Activated B cell treated with CpG ODN at 0.5 μM for 24 hours (primary cell): ENCODE data around the gene PRR15L. TPM values are rescaled to one million over a fixed set of nuclear protein-coding genes. Genes with fewer than 3 reads are reported as not detected.
"Not testable (repeated sequence)": the region's sequence is repeated elsewhere in the genome, so short reads cannot be mapped to it uniquely, and the experiment has no call there.

Source experiments
- ATAC-seq: fragments of 200-7000 bp; cut with Tn5 transposase; one replicate; pipeline ENCODE4 v1.10.0; 2021; ENCODE audit warnings: low read depth, mild to moderate bottlenecking, moderate library complexity
- CTCF ChIA-PET: fragments of 350-600 bp; sonication (Branson Sonifier 250); formaldehyde crosslinking; loops from one replicate; lab custom pipeline; 2021; ENCODE audit warnings: antibody characterized with exemption; lab: Charles Lee
- POLR2A ChIA-PET: fragments of 350-600 bp; sonication (Branson Sonifier 250); formaldehyde crosslinking; loops from one replicate; lab custom pipeline; 2021; ENCODE audit warnings: antibody characterized with exemption; lab: Charles Lee
- DNase-seq: peaks from one replicate; pipeline ENCODE4 v3.0.0; 2022
- H3K27ac Mint-ChIP-seq: one replicate; pipeline ENCODE4 v1.8.0; 2020; ENCODE audit warnings: mixed read lengths
- H3K27me3 Mint-ChIP-seq: one replicate; pipeline ENCODE4 v1.8.0; 2021; ENCODE audit warnings: mixed read lengths
- H3K36me3 Mint-ChIP-seq: one replicate; pipeline ENCODE4 v1.8.0; 2021; ENCODE audit warnings: low read depth, mixed read lengths
- H3K4me1 Mint-ChIP-seq: one replicate; pipeline ENCODE4 v1.8.0; 2021; ENCODE audit warnings: mixed read lengths
- H3K4me3 Mint-ChIP-seq: one replicate; pipeline ENCODE4 v1.8.0; 2020; ENCODE audit warnings: mild to moderate bottlenecking, mixed read lengths
- H3K9me3 Mint-ChIP-seq: one replicate; pipeline ENCODE4 v1.8.0; 2020; ENCODE audit warnings: mixed read lengths
- CTCF ChIP-seq: fragments of 200-600 bp; IDR thresholded peaks from one replicate; pipeline ENCODE4 v1.8.0; 2022; ENCODE audit warnings: antibody characterized with exemption, mild to moderate bottlenecking
- intact Hi-C: fragments of 100-400 bp; cut with micrococcal nuclease; formaldehyde crosslinking; loops from one replicate; pipeline ENCODE4 v1.15.1; 2024
- total RNA-seq: library from RNA; stranded (reverse); gene quantifications from 2 replicates; pipeline ENCODE4 v1.2.3, GENCODE V29; 2022

Gene PRR15L
- total RNA-seq, 1 donor from 2014 or later: not detected

- Mint-ChIP-seq H3K9me3 (no peaks in the 10 kb centered on the region), H3K36me3 (peaks cover 71% of the 10 kb centered on the region), H3K4me1 (no peaks in the 10 kb centered on the region), H3K27ac (no peak overlapping the region), H3K4me3 (no peak overlapping the region), H3K27me3 (no peaks in the 10 kb centered on the region)
- intact Hi-C loops: no loop called here
- TF ChIP-seq CTCF: no peak
- no peak for DNase-seq
- ATAC-seq: no peak
- ChIA-PET CTCF (no interaction called here), POLR2A (no interaction called here)
These were observed 29.3 kb downstream of the PRR15L start for GRCh38 chr17:47928415-47928814.

- TF ChIP-seq CTCF: no peak
- Mint-ChIP-seq H3K4me3 (no peak overlapping the region), H3K36me3 (peaks cover 76% of the 10 kb centered on the region), H3K4me1 (no peaks in the 10 kb centered on the region), H3K27ac (no peak overlapping the region), H3K27me3 (no peaks in the 10 kb centered on the region), H3K9me3 (no peaks in the 10 kb centered on the region)
- intact Hi-C loops: no loop called here
- no peak for ATAC-seq
- CTCF ChIA-PET: no interaction called here
- no peak for DNase-seq
- POLR2A ChIA-PET: no interaction called here
These were observed 29.8 kb downstream of the PRR15L start for GRCh38 chr17:47927821-47928400.

- H3K27ac Mint-ChIP-seq: no peak overlapping the region
- POLR2A ChIA-PET: no interaction called here
- CTCF ChIA-PET: interaction anchor here (1.0 to 1.7 kb wide), 2 partner anchors 21 to 25 kb away, joined by 3 to 4 read pairs; no protein-coding TSS in a partner anchor
- ATAC-seq (no peak), DNase-seq (no peak)
- no peak overlapping the region for H3K4me3 Mint-ChIP-seq
- no peak for TF ChIP-seq CTCF
- H3K27me3 Mint-ChIP-seq: no peaks in the 10 kb centered on the region
- no peaks in the 10 kb centered on the region for H3K4me1 Mint-ChIP-seq
- peaks cover 86% of the 10 kb centered on the region for H3K36me3 Mint-ChIP-seq
- no peaks in the 10 kb centered on the region for H3K9me3 Mint-ChIP-seq
- intact Hi-C loops: no loop called here
These were observed 32.0 kb downstream of the PRR15L start for GRCh38 chr17:47925678-47925988.

- DNase-seq (no peak), ATAC-seq (no peak)
- CTCF ChIA-PET: interaction anchor here (1.0 to 1.7 kb wide), 3 partner anchors 12 to 25 kb away, joined by 3 to 4 read pairs (median 3); no protein-coding TSS in a partner anchor
- Mint-ChIP-seq H3K4me3 (no peak overlapping the region), H3K4me1 (no peaks in the 10 kb centered on the region), H3K27me3 (no peaks in the 10 kb centered on the region), H3K36me3 (peaks cover 82% of the 10 kb centered on the region), H3K9me3 (no peaks in the 10 kb centered on the region), H3K27ac (no peak overlapping the region)
- POLR2A ChIA-PET: no interaction called here
- no peak for TF ChIP-seq CTCF
- intact Hi-C loops: no loop called here
These were observed 32.7 kb downstream of the PRR15L start for GRCh38 chr17:47924785-47925677.

- intact Hi-C loops, H3K4me3 Mint-ChIP-seq, H3K27me3 Mint-ChIP-seq, H3K9me3 Mint-ChIP-seq, H3K27ac Mint-ChIP-seq, H3K4me1 Mint-ChIP-seq, DNase-seq, ATAC-seq: not testable (repeated sequence)
- peaks cover 79% of the 10 kb centered on the region for H3K36me3 Mint-ChIP-seq
- ChIA-PET POLR2A (interaction anchor here (0.7 kb wide), 1 partner anchor 24 kb away, joined by 3 read pairs; the partner anchor contains the start of gene SP2), CTCF (interaction anchor here (0.8 to 0.9 kb wide), 2 partner anchors 12 to 23 kb away, joined by 3 read pairs; no protein-coding TSS in a partner anchor)
These were observed 37.8 kb downstream of the PRR15L start for GRCh38 chr17:47919889-47920288.
